Measurements from ENCODE around the gene WDR5B. TPM values are rescaled to one million over a fixed set of nuclear protein-coding genes. Genes with fewer than 3 reads are reported as not detected.
A peak's percentile ranks its signal among the peaks of the same experiment; 100 is the strongest.

Gene WDR5B
- total and polyA plus RNA-seq, 10 of the 15 experiments (the other 5 are each of a cell fraction or from before 2014, with no cell fraction given), result 1.7 to 7.9 (median 3.3) TPM

GRCh38 chr3:122389197-122389596, 26.7 kb downstream of the WDR5B start:
- no peak for DNase-seq (ENCODE audit: low read depth, low spot score)
- intact Hi-C loops (cut with micrococcal nuclease; ENCODE audit: unreplicated experiment), result loop anchor here (10.0 kb wide), 2 partner anchors 284 to 844 kb away; partner anchors contain the start of gene POLQ
- no TSS peak for BruUV-seq (replicated peaks)
- SMC1A ChIA-PET (ENCODE audit: uncharacterized antibody, unreplicated experiment), result interaction anchor here (0.5 to 6.7 kb wide), 16 partner anchors 19 to 445 kb away, joined by 3 to 70 read pairs (median 4); partner anchors contain the start of gene WDR5B
- H3K27ac ChIP-seq (ENCODE audit: control insufficient read depth, insufficient read depth), result no peak overlapping the region
- RAD21 ChIA-PET (ENCODE audit: unreplicated experiment), result interaction anchor here (0.9 to 3.9 kb wide), 6 partner anchors 19 to 370 kb away, joined by 3 to 32 read pairs (median 6); no protein-coding TSS in a partner anchor
- H2AFZ ChIP-seq (ENCODE audit: control insufficient read depth, low read depth, low read length), result no peak overlapping the region
- H4K20me1 ChIP-seq (ENCODE audit: control insufficient read depth, insufficient read depth), result no peaks in the 10 kb centered on the region
- in situ Hi-C loops (cut with MboI), result no loop called here
- no peak overlapping the region for H3K4me3 ChIP-seq
- no peak overlapping the region; the same call in 1 of the 2 replicates for H3K4me2 ChIP-seq (ENCODE audit: control insufficient read depth, insufficient read depth)
- no peaks in the 10 kb centered on the region for H3K9me3 ChIP-seq (replicated peaks; ENCODE audit: control insufficient read depth, insufficient read depth, low read length)
- peaks cover 2 to 10% of the 10 kb centered on the region in 2 experiments; a peak in 2 of 4 replicates for H3K36me3 ChIP-seq (ENCODE audit: control insufficient read depth in 2 of 2, insufficient read depth in 2 of 2, low read length in 1 of 2)
- no peak for FAIRE-seq
- no peak for TF ChIP-seq PBX3 (IDR thresholded peaks at IDR 0.05; ENCODE audit: insufficient replicate concordance, low read depth, low read length)
- no peak for ATAC-seq
- no peak overlapping the region for H3K9ac ChIP-seq (ENCODE audit: control insufficient read depth, insufficient read depth, low read length)
- POLR2A ChIA-PET, result interaction anchor here (0.6 to 3.5 kb wide), 4 partner anchors 24 to 323 kb away, joined by 3 to 13 read pairs (median 3); no protein-coding TSS in a partner anchor
- CTCF ChIA-PET, result interaction anchor here (0.6 to 6.3 kb wide), 13 partner anchors 12 to 306 kb away, joined by 3 to 72 read pairs (median 4); partner anchors contain the start of genes PARP14 and WDR5B
- peaks cover 5% of the 10 kb centered on the region for H3K4me1 ChIP-seq (ENCODE audit: control insufficient read depth, insufficient read depth, low read length)
- H3K79me2 ChIP-seq (ENCODE audit: control insufficient read depth, insufficient read depth, low read length), result peaks cover 63% of the 10 kb centered on the region
- no peaks in the 10 kb centered on the region for H3K27me3 ChIP-seq (replicated peaks in 1 of 2; ENCODE audit: control insufficient read depth in 2 of 2, insufficient read depth in 2 of 2, low read length in 1 of 2)

- Histone ChIP-seq H3K4me3 (no peak overlapping the region), H3K9ac (ENCODE audit: control insufficient read depth, insufficient read depth, low read length) (no peak overlapping the region), H3K36me3 (ENCODE audit: control insufficient read depth in 2 of 2, insufficient read depth in 2 of 2, low read length in 1 of 2) (peaks cover 0 to 5% of the 10 kb centered on the region in 2 experiments; a peak in 2 of 4 replicates), H3K27ac (ENCODE audit: control insufficient read depth, insufficient read depth) (no peak overlapping the region), H3K27me3 (replicated peaks in 1 of 2; ENCODE audit: control insufficient read depth in 2 of 2, insufficient read depth in 2 of 2, low read length in 1 of 2) (no peaks in the 10 kb centered on the region), H3K4me2 (ENCODE audit: control insufficient read depth, insufficient read depth) (peak overlapping the region; percentile 67; the same call in 1 of the 2 replicates), H3K9me3 (replicated peaks; ENCODE audit: control insufficient read depth, insufficient read depth, low read length) (no peaks in the 10 kb centered on the region), H3K79me2 (ENCODE audit: control insufficient read depth, insufficient read depth, low read length) (peaks cover 73% of the 10 kb centered on the region), H3K4me1 (ENCODE audit: control insufficient read depth, insufficient read depth, low read length) (peaks cover 5% of the 10 kb centered on the region), H2AFZ (ENCODE audit: control insufficient read depth, low read depth, low read length) (no peak overlapping the region), H4K20me1 (ENCODE audit: control insufficient read depth, insufficient read depth) (no peaks in the 10 kb centered on the region)
- no TSS peak for BruUV-seq (replicated peaks)
- DNase-seq (ENCODE audit: low read depth, low spot score) (no peak), FAIRE-seq (no peak), ATAC-seq (no peak)
- intact Hi-C loops (cut with micrococcal nuclease; ENCODE audit: unreplicated experiment) (loop anchor here (10.0 kb wide), 2 partner anchors 283 to 843 kb away; partner anchors contain the start of gene POLQ), in situ Hi-C loops (cut with MboI) (no loop called here)
- 80% methylated on average over 3 of the region's 3 CpGs for WGBS (ENCODE audit: insufficient coverage, insufficient replicate concordance, low lambda C conversion rate, missing lambda C conversion rate)
- ChIA-PET RAD21 (ENCODE audit: unreplicated experiment) (no interaction called here), SMC1A (ENCODE audit: uncharacterized antibody, unreplicated experiment) (no interaction called here), CTCF (interaction anchor here (4.3 kb wide), 1 partner anchor 81 kb away, joined by 78 read pairs; no protein-coding TSS in a partner anchor), POLR2A (no interaction called here)
- 0 out of 2 replicates have a peak, but pooled peaks have one; percentile 17 for TF ChIP-seq MLLT1 (IDR thresholded peaks at IDR 0.05)
- TF ChIP-seq E2F8 (IDR thresholded peaks at IDR 0.05; ENCODE audit: low read depth, partially characterized antibody), result no peak
Measured at GRCh38 chr3:122387709-122388108, 28.2 kb downstream of the WDR5B start.

Measured in GM12878 (cell line).